Prostate gland (tissue), 2 donors: Measurements from ENCODE around the gene TCF12.
"Not testable (repeated sequence)": the region's sequence is repeated elsewhere in the genome, so short reads cannot be mapped to it uniquely, and the experiment has no call there.

ENCODE experiments used
- CTCF ChIP-seq, 4 experiments: fragments of 200-600 bp in 2 of 4; fragments of 450-650 bp in 2 of 4; sonication (generic) in 2 of 4; IDR thresholded peaks; 1 replicate in 3 of 4; 2 replicates in 1 of 4; pipeline ENCODE4 v1.5.1; 2016 to 2019; ENCODE audit warnings: antibody characterized with exemption in 4 of 4, mild to moderate bottlenecking in 2 of 4, moderate library complexity in 2 of 4
- POLR2A ChIP-seq: fragments of 450-650 bp; IDR thresholded peaks from one replicate; pipeline ENCODE4 v1.6.1; 2016; ENCODE audit warnings: antibody characterized with exemption, mild to moderate bottlenecking
- POLR2AphosphoS5 ChIP-seq: sonication (generic); formaldehyde crosslinking; IDR thresholded peaks from one replicate; pipeline ENCODE4 v1.6.1; 2017; ENCODE audit warnings: antibody characterized with exemption

- TF ChIP-seq POLR2A; CTCF (IDR thresholded peaks at IDR 0.05); POLR2AphosphoS5: not testable (repeated sequence)
These were observed 36.6 kb downstream of the TCF12 start for GRCh38 chr15:56955011-56955410.
